ENCODE data around the gene ZSCAN10. TPM values are rescaled to one million over a fixed set of nuclear protein-coding genes. Genes with fewer than 3 reads are reported as not detected.
"Not testable (repeated sequence)": the region's sequence is repeated elsewhere in the genome, so short reads cannot be mapped to it uniquely, and the experiment has no call there.

Gene ZSCAN10
- total and polyA plus RNA-seq, 2 experiments from 2014 or later = 217 to 519 TPM

- peak; percentile 27 for ATAC-seq
- H3K4me3 Mint-ChIP-seq = no peak overlapping the region
Measured at GRCh38 chr16:3070608-3071111, 28.4 kb downstream of the ZSCAN10 start.

GRCh38 chr16:3069146-3069545, 29.9 kb downstream of the ZSCAN10 start:
- H2AFZ ChIP-seq = not testable (repeated sequence)

More at GRCh38 chr16:3070608-3071111, 28.4 kb downstream of the ZSCAN10 start:
- Mint-ChIP-seq H3K27me3 (ENCODE audit: insufficient read depth, low read depth, poor library complexity) (peaks cover 24% of the 10 kb centered on the region), H3K27ac (no peak overlapping the region), H3K4me1 (peaks cover 30% of the 10 kb centered on the region), H3K36me3 (ENCODE audit: low read depth) (no peaks in the 10 kb centered on the region; the same call in 2 of the 3 replicates), H3K9me3 (no peaks in the 10 kb centered on the region; the same call in 1 of the 3 replicates)
- Histone ChIP-seq H2AFZ (no peak overlapping the region), H3K36me3 (ENCODE audit: insufficient read depth) (no peaks in the 10 kb centered on the region), H3K27me3 (ENCODE audit: insufficient read depth) (no peaks in the 10 kb centered on the region), H4K20me1 (replicated peaks; ENCODE audit: insufficient read depth) (no peaks in the 10 kb centered on the region), H3K4me3 (no peak overlapping the region), H3K79me2 (replicated peaks; ENCODE audit: insufficient read depth) (no peaks in the 10 kb centered on the region), H3F3A (replicated peaks; ENCODE audit: low read depth) (no peaks in the 10 kb centered on the region), H3K4me2 (no peak overlapping the region), H3K9me2 (ENCODE audit: insufficient read depth) (no peaks in the 10 kb centered on the region), H3K4me1 (ENCODE audit: insufficient read depth) (no peaks in the 10 kb centered on the region), H3K27ac (ENCODE audit: low read depth) (no peak overlapping the region)
- no peak for TF ChIP-seq JUNB (IDR thresholded peaks at IDR 0.05; ENCODE audit: unreplicated experiment)
- no peak for TF ChIP-seq ZNF462 (CRISPR knock-in tag; IDR thresholded peaks at IDR 0.05)
- no peak for TF ChIP-seq ZNF114 (CRISPR knock-in tag; IDR thresholded peaks at IDR 0.05)
- no peak for TF ChIP-seq ETS1 (IDR thresholded peaks at IDR 0.05)
- TF ChIP-seq CREB1 (CRISPR knock-in tag; IDR thresholded peaks at IDR 0.05; ENCODE audit: low read depth) = no peak
- DNase-seq (ENCODE audit: low spot score) = no peak

More at GRCh38 chr16:3069146-3069545, 29.9 kb downstream of the ZSCAN10 start:
- not testable (repeated sequence) for H3K27ac Mint-ChIP-seq; H3K27ac ChIP-seq (ENCODE audit: low read depth); H3K79me2 ChIP-seq (replicated peaks; ENCODE audit: insufficient read depth); H3K4me1 ChIP-seq (ENCODE audit: insufficient read depth); H3K4me3 Mint-ChIP-seq; H3K4me3 ChIP-seq; H3K36me3 ChIP-seq (ENCODE audit: insufficient read depth); H3K4me2 ChIP-seq; DNase-seq (ENCODE audit: low spot score); H3K9me3 Mint-ChIP-seq; H3F3A ChIP-seq (replicated peaks; ENCODE audit: low read depth); H3K9me2 ChIP-seq (ENCODE audit: insufficient read depth); H3K27me3 ChIP-seq (ENCODE audit: insufficient read depth); H3K36me3 Mint-ChIP-seq (ENCODE audit: low read depth); H4K20me1 ChIP-seq (replicated peaks; ENCODE audit: insufficient read depth); ATAC-seq
- Mint-ChIP-seq H3K27me3 (ENCODE audit: insufficient read depth, low read depth, poor library complexity) (peaks cover 30% of the 10 kb centered on the region), H3K4me1 (peaks cover 28% of the 10 kb centered on the region)

Measured in GM23338 (cell line).